Activated B cell treated with CpG ODN at 0.5 μM for 24 hours (primary cell): ENCODE measurements around the gene NR1H2. TPM values are rescaled to one million over a fixed set of nuclear protein-coding genes. Genes with fewer than 3 reads are reported as not detected.

Experiments used
- ATAC-seq: fragments of 200-7000 bp; cut with Tn5 transposase; one replicate; pipeline ENCODE4 v1.10.0; 2021; ENCODE audit warnings: low read depth, mild to moderate bottlenecking, moderate library complexity
- CTCF ChIA-PET: fragments of 350-600 bp; sonication (Branson Sonifier 250); formaldehyde crosslinking; loops from one replicate; lab custom pipeline; 2021; ENCODE audit warnings: antibody characterized with exemption; lab: Charles Lee
- POLR2A ChIA-PET: fragments of 350-600 bp; sonication (Branson Sonifier 250); formaldehyde crosslinking; loops from one replicate; lab custom pipeline; 2021; ENCODE audit warnings: antibody characterized with exemption; lab: Charles Lee
- DNase-seq: peaks from one replicate; pipeline ENCODE4 v3.0.0; 2022
- H3K27ac Mint-ChIP-seq: one replicate; pipeline ENCODE4 v1.8.0; 2020; ENCODE audit warnings: mixed read lengths
- H3K27me3 Mint-ChIP-seq: one replicate; pipeline ENCODE4 v1.8.0; 2021; ENCODE audit warnings: mixed read lengths
- H3K36me3 Mint-ChIP-seq: one replicate; pipeline ENCODE4 v1.8.0; 2021; ENCODE audit warnings: low read depth, mixed read lengths
- H3K4me1 Mint-ChIP-seq: one replicate; pipeline ENCODE4 v1.8.0; 2021; ENCODE audit warnings: mixed read lengths
- H3K4me3 Mint-ChIP-seq: one replicate; pipeline ENCODE4 v1.8.0; 2020; ENCODE audit warnings: mild to moderate bottlenecking, mixed read lengths
- H3K9me3 Mint-ChIP-seq: one replicate; pipeline ENCODE4 v1.8.0; 2020; ENCODE audit warnings: mixed read lengths
- intact Hi-C: fragments of 100-400 bp; cut with micrococcal nuclease; formaldehyde crosslinking; loops from one replicate; pipeline ENCODE4 v1.15.1; 2024
- total RNA-seq: library from RNA; stranded (reverse); gene quantifications from 2 replicates; pipeline ENCODE4 v1.2.3, GENCODE V29; 2022
- TF ChIP-seq, protein P1 (sequence below): fragments of 200-600 bp; IDR thresholded peaks from one replicate; pipeline ENCODE4 v1.8.0; 2022; ENCODE audit warnings: antibody characterized with exemption, mild to moderate bottlenecking

NR1H2 gene
- total RNA-seq, 1 donor from 2014 or later = 79.5 TPM

DNA sequence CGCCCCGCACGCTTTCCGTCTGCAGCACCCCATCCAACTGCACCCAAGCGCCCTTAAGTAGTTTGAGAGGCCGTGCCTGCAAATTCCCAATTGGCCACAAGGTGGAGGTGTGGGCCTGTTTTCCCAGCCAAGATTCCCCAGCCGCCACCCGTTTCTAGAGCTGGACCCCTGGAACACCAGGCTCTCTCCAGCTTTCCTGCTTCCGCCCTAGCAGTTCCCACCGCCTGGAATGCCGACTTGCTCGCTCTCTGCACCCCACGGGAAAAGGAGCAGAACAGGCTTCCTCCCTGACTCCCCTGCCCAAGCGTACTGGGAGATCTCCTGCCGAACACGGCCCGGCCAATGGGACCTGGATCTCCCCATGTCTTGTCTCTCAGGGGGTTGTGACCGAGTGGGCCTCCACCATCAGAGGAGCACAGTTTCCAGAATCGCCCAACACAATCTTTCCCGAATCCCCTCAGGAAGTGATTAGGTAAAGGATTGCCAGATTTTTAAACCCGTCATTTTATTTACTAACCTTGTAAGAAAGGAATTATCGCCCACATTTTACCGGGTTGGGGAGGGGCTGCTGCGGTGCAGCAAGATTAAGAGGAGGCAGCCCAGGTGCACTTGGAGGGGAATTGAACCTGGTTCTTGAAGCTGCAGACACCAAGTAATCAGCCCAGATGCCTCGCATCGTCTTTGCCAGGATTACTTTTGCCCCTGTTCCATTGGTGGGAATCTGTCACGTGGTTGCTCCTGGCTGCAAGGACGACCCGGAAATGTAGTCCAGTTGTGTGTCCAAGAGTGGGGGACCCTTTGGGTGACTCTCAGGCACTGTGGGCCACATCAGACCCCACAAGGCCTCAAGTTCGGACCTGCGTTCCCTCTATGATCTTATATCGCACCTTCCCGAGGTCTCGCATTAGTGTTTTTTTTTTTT lies 7.3 kb upstream of the NR1H2 start:
- Mint-ChIP-seq H3K4me1 (peaks cover 39% of the 10 kb centered on the region), H3K36me3 (no peaks in the 10 kb centered on the region), H3K27ac (peak overlapping the region; percentile 87), H3K27me3 (no peaks in the 10 kb centered on the region), H3K9me3 (no peaks in the 10 kb centered on the region), H3K4me3 (peak overlapping the region; percentile 90)
- DNase-seq (peak; percentile 78), ATAC-seq (peak; percentile 79)
- POLR2A ChIA-PET = interaction anchor here (0.7 to 1.8 kb wide), 12 partner anchors 11 to 1225 kb away, joined by 3 to 15 read pairs (median 4); partner anchors contain the start of genes KCNC3 and POLD1
- TF ChIP-seq, protein P1, sequence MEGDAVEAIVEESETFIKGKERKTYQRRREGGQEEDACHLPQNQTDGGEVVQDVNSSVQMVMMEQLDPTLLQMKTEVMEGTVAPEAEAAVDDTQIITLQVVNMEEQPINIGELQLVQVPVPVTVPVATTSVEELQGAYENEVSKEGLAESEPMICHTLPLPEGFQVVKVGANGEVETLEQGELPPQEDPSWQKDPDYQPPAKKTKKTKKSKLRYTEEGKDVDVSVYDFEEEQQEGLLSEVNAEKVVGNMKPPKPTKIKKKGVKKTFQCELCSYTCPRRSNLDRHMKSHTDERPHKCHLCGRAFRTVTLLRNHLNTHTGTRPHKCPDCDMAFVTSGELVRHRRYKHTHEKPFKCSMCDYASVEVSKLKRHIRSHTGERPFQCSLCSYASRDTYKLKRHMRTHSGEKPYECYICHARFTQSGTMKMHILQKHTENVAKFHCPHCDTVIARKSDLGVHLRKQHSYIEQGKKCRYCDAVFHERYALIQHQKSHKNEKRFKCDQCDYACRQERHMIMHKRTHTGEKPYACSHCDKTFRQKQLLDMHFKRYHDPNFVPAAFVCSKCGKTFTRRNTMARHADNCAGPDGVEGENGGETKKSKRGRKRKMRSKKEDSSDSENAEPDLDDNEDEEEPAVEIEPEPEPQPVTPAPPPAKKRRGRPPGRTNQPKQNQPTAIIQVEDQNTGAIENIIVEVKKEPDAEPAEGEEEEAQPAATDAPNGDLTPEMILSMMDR = no peak
- CTCF ChIA-PET = interaction anchor here (0.6 to 6.0 kb wide), 16 partner anchors 8 to 553 kb away, joined by 3 to 92 read pairs (median 5); partner anchors contain the start of genes JOSD2 and POLD1
- intact Hi-C loops = loop anchor here (1.0 kb wide), 5 partner anchors 12 to 414 kb away; no protein-coding TSS in a partner anchor

DNA sequence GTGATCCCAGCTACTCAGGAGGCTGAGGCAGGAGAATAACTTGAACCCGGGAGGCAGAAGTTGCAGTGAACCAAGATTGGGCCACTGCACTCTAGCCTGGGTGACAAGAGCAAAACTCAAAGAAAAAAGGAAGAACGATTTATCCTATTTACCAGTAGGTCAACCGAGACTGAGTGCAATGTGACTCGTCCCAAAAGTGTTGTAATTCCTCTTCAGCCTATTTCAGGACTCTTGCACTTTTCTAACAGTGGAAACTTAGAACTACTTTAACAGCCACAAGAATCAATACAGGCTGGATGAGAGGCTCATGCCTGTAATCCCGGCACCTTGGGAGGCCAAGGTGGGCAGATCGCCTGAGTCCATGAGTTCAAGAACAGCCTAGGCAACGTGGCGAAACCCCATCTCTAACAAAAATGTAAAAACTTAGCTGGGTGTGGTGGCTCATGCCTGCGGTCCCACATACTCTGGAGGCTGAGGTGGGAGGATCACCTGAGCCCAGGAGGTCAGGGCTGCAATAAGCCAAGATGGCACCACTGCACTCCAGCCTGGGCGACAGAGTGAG lies 4.3 kb upstream of the NR1H2 start:
- no peak for ATAC-seq

DNA sequence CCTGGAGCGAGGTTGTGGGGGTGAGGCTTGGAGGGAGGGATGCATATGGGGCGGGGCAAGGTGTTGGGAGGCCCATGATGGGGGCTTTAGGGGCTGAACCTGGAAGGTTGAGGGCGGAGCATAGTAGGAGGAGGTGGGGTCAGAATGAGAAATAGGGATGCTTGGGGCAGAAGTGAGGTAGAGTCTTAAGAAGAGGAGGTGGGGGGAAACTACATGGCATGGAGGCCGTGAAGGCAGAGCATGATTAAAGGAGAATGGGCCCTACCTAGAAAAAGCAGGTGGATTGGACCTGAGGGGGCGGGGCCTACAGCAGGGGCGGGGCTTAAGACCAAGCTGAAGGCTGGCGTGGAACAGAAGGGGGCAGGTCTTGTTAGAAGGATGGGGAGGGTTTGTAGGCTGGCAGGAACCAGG lies 799 bp downstream of the NR1H2 start:
- TF ChIP-seq, protein P1 = no peak
- ATAC-seq (peak; percentile 13), DNase-seq (no peak)
- Mint-ChIP-seq H3K4me1 (peaks cover 14% of the 10 kb centered on the region), H3K36me3 (peaks cover 54% of the 10 kb centered on the region), H3K9me3 (no peaks in the 10 kb centered on the region), H3K27ac (peak overlapping the region; percentile 78), H3K4me3 (peak overlapping the region; percentile 99), H3K27me3 (no peaks in the 10 kb centered on the region)
- ChIA-PET CTCF (no interaction called here), POLR2A (interaction anchor here (1.6 to 3.3 kb wide), 4 partner anchors 8 to 134 kb away, joined by 6 to 20 read pairs (median 14); partner anchors contain the start of genes JOSD2, POLD1 and SPIB)
- intact Hi-C loops = loop anchor here (2.0 to 5.0 kb wide), 3 partner anchors 35 to 500 kb away; partner anchors contain the start of genes AKT1S1 and TBC1D17

More for the DNA sequence above, 4.3 kb upstream of the NR1H2 start:
- TF ChIP-seq, protein P1 = no peak
- no peak overlapping the region for H3K4me3 Mint-ChIP-seq
- H3K27ac Mint-ChIP-seq = no peak overlapping the region
- peaks cover 5% of the 10 kb centered on the region for H3K36me3 Mint-ChIP-seq
- intact Hi-C loops = no loop called here
- H3K9me3 Mint-ChIP-seq = no peaks in the 10 kb centered on the region
- CTCF ChIA-PET = no interaction called here
- no peak for DNase-seq
- peaks cover 26% of the 10 kb centered on the region for H3K4me1 Mint-ChIP-seq
- H3K27me3 Mint-ChIP-seq = no peaks in the 10 kb centered on the region
- POLR2A ChIA-PET = no interaction called here

DNA sequence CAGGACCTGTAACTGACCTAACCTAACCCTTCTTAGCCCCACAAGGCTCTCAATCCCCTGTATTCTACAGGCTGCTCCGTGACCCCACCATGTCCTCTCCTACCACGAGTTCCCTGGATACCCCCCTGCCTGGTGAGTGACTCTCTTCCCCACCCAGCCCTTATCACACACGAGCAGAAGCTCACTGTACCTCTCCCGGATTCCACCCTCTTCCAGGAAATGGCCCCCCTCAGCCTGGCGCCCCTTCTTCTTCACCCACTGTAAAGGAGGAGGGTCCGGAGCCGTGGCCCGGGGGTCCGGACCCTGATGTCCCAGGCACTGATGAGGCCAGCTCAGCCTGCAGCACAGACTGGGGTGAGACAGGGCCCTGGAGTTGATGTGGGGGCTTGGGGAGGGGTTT lies 1.3 kb downstream of the NR1H2 start:
- Mint-ChIP-seq H3K27me3 (no peaks in the 10 kb centered on the region), H3K9me3 (no peaks in the 10 kb centered on the region), H3K36me3 (peaks cover 54% of the 10 kb centered on the region), H3K4me1 (peaks cover 14% of the 10 kb centered on the region), H3K4me3 (peak overlapping the region; percentile 99), H3K27ac (peak overlapping the region; percentile 78)
- intact Hi-C loops = loop anchor here (2.0 to 5.0 kb wide), 3 partner anchors 35 to 501 kb away; partner anchors contain the start of genes AKT1S1 and TBC1D17
- DNase-seq = no peak
- TF ChIP-seq, protein P1 = no peak
- CTCF ChIA-PET = no interaction called here
- POLR2A ChIA-PET = interaction anchor here (2.1 kb wide), 1 partner anchor 133 kb away, joined by 12 read pairs; the partner anchor contains the start of gene JOSD2
- ATAC-seq = no peak
